NCI-H2196 (cell line): Measurements from ENCODE around the gene SH3PXD2A.

Source experiments
- DNase-seq: peaks from one replicate; lab custom pipeline; 2025; ENCODE audit not compliant: unreplicated experiment; lab: John Stamatoyannopoulos, UW

SH3PXD2A gene

DNA sequence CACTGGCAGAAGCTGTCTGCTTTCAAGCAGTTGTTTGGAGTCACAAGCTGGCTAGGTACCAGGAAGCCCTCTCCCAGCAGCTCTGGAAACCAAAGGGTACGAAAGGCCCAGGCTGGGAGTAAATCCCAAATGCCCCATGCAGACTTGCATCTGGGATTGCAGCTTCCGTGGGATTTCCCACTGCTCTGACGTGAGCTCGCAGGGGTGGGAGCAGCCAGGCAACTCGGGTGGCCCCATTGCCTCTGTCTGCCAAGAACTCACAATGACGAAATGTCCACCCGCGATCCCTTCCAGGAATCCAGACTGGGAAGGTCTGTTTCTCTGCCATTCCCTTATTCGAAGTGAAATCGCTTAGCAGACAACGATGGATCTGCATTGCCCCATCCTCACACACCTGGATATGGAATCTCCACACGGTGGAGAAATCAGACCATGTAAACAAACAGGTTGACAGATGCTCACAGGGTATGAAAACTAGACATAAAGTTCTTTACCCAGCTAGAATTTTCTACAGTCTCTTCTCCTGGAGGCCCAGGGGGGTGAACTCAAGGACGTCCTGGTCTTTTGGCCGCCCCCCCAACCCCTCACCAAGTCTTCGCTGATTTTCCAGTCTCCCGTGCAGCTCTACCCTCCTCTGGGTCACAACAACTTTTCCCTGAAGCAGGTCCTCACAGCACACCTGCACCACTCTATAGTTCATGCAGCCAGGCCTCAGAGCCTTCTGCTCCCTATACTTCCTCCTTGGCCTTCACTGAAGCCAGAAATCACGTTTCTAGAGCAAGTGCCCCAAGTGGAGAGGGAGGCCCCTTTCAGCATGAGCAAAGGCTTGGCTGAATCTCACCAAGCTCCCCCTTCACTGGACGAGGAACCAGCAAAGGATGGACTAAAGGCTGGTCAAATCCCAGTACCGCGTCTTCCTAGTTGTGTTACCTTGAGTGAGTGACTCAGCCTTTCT, 20.0 kb downstream of the SH3PXD2A start:
- DNase-seq: no peak

DNA sequence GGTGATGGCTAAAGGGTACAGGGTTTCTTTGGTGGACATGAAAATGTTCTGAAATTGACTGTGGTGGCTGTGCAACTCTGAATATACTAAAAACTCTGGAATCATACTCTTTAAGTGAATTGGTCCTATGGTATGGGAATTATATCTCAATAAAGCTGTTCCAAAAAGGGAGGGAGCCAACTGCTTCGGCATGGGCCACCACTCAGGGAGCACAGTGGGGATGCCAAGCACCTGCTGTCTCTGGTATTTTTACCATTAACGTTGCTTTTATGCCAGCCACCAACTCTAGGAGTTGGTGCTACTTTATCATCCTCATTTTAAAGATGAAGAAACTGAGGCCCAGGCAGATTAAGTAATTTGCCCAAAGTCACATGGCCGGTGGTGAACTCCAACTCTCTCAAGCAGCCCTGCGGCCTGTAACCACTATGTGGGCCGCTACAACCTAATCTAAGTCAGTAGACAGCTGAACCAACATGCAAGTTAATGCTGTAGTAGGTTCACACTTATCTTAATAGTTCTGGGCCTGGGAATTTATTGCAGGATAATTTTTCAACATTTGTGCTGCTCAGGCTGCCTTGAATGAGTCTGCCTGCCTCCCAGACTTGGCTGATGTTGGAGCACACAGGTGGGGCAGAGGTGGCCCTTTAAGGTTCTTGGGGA, 20.8 kb downstream of the SH3PXD2A start:
- DNase-seq: no peak

- DNase-seq: no peak
Observed at GRCh38 chr10:103833731-103834365, 21.5 kb downstream of the SH3PXD2A start.

GRCh38 chr10:103832806-103833205, 22.6 kb downstream of the SH3PXD2A start:
- no peak for DNase-seq

DNA sequence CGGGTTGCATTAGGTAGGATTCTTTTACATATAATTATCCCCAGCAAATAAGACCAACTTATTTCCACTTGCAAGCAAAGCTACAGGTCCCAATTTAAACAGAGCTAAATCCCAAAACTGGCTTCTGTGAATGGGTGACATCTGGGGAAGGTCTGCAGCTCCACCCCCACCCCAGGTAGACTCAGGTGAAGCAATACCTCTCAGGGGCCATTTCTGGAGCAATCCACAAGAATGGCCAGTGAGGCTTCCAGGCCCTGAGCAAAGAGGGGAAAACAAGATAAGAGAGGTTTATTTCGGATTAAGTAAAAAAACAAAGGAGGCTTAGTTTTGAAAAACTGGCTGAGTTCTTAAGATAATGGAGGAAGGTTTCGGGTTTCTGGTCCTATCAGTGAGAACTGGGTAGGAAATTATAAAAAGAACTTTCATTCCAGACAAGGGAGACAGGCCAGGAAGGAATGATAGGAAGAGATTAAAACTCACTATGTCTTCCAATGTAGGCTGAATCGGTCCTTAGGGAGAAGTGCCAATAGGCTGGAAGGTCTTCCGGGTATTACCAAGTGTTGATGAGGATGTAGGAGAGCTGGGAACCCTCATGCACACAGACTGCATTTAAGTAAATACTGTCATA, 25.4 kb downstream of the SH3PXD2A start:
- no peak for DNase-seq

DNA sequence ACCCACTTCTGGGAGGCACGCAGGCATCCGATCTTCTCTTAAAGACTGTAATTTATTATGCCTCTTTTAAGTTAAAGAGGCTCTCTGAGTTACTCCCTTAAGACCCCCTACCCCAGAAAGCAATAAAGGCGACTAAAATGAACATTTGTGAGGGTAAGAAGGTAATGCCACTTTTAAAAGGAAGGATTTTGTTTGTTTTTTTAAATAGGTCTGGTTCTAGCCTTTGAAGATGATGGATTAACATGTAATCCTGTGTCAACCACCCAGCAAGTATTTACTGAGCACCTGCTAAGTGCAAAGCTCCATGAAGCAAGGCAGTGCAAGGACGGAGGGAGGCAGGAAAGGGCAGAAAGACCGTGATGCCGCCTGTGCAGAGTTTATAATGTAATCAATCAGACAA, 26.1 kb downstream of the SH3PXD2A start:
- no peak for DNase-seq

GRCh38 chr10:103828587-103829197, 26.7 kb downstream of the SH3PXD2A start:
- no peak for DNase-seq

DNA sequence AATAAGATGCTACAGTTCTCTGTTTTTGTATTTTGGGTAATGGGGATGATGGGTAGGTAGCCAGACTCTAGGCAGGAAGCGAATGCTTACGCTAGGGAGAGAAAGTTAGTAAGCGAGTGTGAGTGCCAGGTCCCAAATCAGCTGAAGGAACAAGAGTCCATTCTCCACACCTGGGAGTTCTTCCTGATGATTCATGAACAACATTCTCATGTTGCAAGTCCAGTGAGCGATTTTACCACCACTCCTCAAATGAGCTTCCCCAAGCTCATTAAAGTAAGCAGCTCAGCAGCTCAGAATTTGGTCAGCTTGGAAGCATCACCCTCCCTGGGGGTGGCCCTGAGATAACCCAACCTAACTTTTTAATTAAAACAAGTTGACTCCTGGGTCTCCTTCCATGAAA, 27.3 kb downstream of the SH3PXD2A start:
- no peak for DNase-seq

- no peak for DNase-seq
Observed at GRCh38 chr10:103826885-103827284, 28.5 kb downstream of the SH3PXD2A start.

DNA sequence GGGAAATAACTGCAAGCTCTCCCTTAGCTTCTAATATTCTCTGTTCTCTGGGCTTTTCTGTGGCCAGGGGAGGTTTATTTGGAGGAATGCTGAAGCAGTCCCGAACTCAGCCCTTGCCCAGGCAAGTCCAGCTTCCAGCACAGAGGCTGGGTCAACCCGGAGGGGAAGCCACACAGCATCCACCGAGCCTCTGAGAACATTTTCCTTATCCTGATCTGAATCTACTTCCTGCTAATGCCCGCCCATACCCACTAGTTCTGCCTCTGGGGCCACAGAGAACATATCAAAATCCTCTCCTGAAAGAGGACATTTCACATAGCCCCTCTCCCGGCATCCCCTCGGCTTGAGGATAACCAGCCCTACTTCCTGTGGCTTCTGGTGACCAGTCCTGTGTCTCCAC, 31.1 kb downstream of the SH3PXD2A start:
- no peak for DNase-seq

- no peak for DNase-seq
Observed at GRCh38 chr10:103823706-103824272, 31.6 kb downstream of the SH3PXD2A start.

DNA sequence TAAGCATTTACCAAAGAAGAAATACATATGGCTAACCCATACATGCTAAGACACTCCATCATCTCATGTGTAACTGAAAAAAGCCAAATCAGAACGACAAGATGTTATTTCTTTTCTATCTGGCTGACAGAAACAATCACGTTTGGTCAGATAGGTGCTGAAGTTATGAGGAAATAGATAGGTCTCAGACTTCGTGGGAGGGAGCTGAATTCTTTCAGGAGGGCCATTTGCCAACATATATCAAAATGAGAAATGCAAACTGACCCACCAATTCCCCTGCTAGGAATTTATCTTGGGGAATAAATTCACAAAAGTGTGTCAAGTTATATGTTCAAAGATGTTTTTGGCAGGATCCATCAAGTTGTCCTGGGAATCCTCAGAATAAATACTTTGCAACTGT, 32.6 kb downstream of the SH3PXD2A start:
- DNase-seq: no peak

DNA sequence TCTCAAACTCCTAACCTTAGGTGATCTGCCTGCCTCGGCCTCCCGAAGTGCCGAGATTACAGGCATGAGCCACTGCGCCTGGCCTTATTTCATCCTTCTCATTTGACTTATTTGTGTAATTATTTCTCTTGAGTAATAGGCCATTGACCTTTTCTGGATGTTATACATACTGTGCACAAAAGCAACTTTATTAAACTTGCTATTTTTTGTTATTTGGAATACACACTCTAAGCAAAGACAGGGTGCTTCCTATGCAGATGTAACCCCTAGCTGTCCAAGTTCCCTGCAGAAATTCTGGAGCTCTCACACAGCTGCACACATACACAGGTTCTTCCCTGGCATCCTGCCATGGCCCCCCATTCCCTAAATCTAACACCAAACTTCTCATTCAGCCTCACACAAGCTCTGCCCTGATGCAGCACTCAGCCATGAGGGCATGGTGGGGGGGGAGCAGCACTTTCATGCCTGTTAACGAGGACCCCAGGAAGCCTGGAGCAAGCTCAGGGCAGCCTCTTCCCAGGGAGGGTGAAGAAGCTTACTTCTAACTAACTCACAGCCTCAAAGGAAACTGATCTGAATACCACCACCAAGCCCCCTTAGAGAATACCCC, 33.2 kb downstream of the SH3PXD2A start:
- no peak for DNase-seq

GRCh38 chr10:103820101-103821062, 35.0 kb downstream of the SH3PXD2A start:
- peak; percentile 11 for DNase-seq

DNA sequence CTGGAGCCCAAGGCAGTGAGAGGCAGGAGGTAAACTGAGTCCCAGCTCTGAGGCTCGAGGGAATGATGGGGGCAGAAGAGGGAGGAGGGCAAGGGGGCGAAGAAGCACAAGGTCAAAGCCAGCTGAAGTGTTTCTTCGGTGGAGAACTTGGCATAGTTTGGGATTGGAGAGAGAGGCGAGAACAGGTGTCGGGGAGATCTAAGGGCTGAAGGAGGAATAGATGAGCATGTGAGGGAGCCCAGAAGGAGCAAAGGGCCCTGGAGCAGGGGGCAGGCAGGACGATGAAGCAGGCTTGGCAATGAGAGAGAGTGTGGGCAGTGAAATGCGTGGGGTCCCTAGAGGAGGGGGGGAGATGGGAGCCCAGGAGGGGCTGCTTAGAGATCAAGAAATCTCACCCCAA, 35.9 kb downstream of the SH3PXD2A start:
- DNase-seq: no peak

GRCh38 chr10:103818765-103819374, 36.5 kb downstream of the SH3PXD2A start:
- no peak for DNase-seq

DNA sequence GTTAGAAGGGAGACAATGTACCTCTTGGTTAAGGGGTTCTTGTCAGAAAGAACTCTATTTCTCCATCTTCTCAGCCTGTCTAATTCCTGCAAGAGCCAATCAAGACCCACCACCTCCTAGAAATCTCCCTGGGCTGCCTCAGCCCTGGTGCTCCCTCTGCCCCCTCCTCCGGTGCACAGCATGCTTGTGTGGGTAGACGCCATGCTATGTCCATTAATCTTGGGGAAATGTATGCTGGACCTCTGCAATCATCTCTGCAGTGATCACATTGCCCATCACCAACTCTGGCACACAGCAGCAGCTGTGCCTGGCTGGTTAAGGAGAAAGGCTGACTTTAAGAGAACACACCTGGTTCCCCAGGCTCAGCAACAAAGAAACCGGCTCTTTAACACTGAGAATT, 37.3 kb downstream of the SH3PXD2A start:
- DNase-seq: no peak

- no peak for DNase-seq
Observed at GRCh38 chr10:103816431-103816830, 38.9 kb downstream of the SH3PXD2A start.
